Activated gamma-delta T cell treated with Interleukin-2 at 50 U/mL for 16 hours (primary cell): ENCODE measurements around the gene PSORS1C1.
"Not testable (repeated sequence)": the region's sequence is repeated elsewhere in the genome, so short reads cannot be mapped to it uniquely, and the experiment has no call there.

Source experiments
- DNase-seq: peaks from one replicate; pipeline ENCODE4 v3.0.0-alpha.2; 2020

PSORS1C1 gene

DNA sequence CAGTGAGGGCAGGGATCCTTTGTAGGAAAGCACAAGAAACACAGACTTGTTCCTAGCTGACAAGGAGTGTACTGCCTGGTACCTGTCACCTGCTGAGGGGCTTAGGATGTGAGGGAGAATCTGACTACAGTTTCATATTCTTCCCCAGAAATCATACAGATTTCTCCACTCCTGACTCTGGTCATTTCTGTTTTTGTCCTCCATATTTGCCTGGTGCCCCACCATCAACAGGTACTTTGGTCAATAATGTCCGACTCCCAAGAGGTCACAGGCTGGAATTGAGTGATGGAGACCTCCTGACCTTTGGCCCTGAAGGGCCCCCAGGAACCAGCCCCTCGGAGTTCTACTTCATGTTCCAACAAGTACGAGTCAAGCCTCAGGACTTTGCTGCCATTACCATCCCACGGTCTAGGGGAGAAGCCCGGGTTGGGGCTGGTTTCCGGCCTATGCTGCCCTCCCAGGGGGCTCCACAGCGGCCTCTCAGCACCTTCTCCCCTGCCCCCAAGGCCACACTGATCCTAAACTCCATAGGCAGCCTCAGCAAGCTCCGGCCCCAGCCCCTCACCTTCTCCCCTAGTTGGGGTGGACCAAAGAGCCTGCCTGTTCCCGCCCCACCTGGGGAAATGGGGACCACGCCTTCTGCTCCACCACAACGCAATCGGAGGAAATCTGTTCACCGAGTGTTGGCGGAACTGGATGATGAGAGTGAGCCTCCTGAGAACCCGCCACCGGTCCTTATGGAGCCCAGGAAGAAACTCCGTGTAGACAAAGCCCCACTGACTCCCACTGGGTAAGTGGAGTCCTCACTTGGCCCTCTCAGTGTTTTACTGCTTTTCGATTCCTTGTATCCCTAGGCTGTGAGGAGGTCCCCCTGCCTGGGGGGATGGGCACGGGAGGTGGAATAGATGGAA lies 46.9 kb downstream of the PSORS1C1 start:
- DNase-seq = no peak

DNA sequence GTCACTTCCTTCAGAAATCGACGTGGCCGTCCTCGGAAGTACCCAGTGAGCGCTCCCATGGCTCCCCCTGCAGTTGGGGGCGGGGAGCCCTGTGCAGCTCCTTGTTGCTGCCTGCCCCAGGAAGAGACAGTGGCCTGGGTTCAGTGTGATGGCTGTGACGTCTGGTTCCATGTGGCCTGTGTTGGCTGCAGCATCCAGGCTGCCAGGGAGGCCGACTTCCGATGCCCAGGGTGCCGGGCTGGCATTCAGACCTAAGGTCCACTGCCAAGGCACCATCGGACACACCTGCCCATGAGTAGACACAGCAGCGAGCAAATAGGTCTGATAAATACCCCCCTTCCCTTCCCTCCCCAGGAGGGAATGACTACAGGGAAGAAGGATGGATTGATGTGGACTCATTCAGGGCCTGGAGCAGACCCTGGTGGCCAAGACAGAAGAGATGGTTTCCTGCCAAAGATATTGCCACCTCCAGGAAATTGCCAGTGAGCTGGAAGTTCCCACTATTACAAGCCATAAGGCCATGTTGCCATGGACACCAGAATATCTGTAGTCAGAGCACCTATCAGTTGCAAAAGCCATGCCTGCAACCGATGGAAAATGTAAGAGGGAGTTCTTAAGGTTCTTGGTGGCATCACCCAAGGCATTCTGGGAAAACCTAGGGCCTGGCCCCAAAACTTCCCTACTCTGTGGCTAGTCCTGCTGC lies 48.0 kb downstream of the PSORS1C1 start:
- no peak for DNase-seq

DNA sequence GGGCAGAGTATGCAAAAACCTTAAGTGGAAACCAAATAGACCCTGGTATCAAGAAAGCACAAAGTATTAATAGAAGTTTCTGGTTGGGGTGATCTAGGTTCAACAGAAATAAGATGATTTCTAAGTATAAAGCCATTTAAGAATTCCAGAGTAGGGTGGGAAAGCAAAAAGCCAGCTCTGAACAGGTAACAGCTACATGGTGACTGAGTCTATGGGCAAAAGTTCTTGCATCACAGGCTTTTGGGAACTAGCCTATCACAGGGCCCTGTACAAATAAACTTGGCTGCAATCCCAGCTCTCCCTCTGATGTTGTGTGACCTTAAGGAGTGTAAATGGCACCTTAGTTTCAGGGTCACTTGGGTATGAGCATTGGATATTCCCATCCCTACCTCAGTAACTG lies 49.3 kb downstream of the PSORS1C1 start:
- no peak for DNase-seq

GRCh38 chr6:31164475-31165063 lies 50.0 kb downstream of the PSORS1C1 start:
- not testable (repeated sequence) for DNase-seq

DNA sequence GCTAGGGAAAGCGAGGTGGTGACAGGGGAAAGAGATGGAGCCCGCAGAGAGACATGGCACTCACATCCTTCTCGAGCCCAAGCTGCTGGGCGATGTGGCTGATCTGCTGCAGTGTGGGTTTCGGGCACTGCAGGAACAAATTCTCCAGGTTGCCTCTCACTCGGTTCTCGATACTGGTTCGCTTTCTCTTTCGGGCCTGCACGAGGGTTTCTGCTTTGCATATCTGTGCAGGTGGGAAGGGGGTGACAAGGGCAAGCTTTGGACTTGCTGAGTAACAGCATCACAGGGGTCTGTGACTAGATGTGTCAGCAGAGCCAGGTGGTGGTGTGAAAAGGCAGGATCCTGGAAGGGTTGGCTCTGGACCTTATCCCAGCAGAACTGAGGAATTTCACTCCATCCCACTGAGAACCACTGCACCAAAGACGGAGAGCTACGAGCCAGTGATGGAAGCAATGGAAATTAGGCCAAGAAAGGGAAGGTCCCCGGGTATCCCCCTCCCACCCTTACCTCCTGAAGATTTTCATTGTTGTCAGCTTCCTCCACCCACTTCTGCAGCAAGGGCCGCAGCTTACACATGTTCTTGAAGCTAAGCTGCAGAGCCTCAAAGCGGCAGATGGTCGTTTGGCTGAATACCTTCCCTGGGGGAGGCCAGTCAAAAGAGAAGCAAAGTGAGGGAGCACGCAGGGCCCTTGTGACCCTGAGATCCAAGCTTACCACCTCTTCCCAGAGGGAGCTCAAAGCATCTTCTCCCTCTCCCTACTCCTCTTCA lies 50.6 kb downstream of the PSORS1C1 start:
- not testable (repeated sequence) for DNase-seq

- DNase-seq = no peak
Observed at GRCh38 chr6:31165986-31166385, 51.4 kb downstream of the PSORS1C1 start.

DNA sequence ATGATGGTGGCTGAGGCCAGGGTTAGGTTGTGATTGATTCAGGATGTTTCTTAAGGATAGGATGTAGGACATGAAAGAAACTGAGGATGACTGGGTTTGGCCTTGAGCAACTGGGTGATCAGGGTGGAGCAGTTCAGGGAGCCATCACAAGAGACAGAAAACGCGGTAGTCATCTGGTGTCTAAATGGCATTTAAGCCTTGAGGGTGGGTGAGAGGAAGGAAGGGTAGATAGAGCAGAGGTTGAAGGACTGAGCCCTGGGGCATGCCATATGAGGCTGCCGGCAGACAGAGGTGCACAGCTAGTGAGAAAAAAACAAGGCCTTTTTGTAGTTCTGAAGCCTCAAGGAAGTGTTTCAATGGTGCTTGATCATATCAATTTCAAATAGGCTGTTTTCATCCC lies 54.0 kb downstream of the PSORS1C1 start:
- DNase-seq = no peak

DNA sequence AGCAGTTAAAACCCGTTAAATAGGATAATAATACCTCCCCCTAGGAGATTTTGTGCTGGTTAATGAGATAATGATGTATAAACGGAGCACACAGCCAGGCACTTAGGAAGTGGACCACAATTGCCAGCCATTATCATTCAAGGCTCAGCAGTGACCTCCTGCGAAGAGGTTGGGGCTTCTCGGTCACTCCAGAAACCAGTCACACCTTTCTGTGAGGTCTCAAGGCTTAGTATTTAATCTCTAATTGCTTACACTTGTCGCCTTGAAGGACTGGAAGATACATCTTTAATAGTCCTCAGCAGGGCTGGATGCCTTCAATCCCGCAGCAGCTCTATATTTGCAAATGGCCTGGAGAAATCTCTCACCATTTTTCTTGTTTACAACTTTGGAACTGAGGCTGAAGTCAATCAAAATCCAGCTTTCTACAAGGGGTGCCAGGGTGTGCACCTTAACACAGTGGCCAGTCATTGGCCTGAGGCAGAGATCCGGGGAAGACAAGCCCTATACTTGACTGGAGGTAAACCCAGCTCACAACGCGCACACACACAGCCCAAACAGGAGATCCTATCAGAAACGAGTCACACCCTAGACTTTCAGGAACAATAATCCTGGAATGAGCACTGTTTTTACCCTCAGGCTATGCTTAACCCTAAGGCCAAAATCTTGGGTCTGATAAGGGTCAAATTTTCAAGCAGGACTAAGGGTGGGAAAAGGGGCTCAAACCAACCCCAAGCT lies 54.7 kb downstream of the PSORS1C1 start:
- no peak for DNase-seq

DNA sequence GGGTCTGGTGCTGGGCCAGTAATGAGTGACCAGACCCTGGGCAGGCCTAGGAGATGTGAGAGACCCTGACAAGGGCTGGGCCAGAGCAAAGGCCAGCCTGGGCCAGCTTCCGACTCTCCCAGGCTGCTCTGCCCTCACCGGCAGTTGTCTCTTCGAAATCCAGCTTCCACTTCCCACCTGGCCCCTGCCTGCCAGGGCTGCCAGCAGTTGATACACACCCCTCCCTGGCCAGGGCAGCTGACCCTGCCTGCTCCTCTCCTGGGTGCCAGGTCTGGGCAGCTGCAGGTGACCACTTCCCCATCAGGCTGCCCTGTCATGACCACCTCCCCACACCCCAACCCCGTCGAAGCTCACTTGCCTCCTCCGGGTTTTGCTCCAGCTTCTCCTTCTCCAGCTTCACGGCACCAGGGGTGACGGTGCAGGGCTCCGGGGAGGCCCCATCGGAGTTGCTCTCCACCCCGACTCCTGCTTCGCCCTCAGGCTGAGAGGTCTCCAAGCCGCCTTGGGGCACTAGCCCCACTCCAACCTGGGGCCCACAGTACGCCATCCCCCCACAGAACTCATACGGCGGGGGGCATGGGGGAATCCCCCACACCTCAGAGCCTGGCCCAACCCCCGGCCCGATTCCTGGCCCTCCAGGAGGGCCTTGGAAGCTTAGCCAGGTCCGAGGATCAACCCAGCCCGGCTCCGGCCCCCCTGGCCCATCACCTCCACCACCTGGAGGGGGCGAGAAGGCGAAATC lies 55.4 kb downstream of the PSORS1C1 start:
- DNase-seq = not testable (repeated sequence)

- DNase-seq = no peak
Observed at GRCh38 chr6:31170600-31170881, 55.9 kb downstream of the PSORS1C1 start, which contains the start of gene POU5F1. TSS of gene POU5F1 (minus strand) at chr6:31170682. CDS start at chr6:31170620, 62 bp downstream.

- DNase-seq = no peak
Observed at GRCh38 chr6:31170987-31171671, 56.5 kb downstream of the PSORS1C1 start.

DNA sequence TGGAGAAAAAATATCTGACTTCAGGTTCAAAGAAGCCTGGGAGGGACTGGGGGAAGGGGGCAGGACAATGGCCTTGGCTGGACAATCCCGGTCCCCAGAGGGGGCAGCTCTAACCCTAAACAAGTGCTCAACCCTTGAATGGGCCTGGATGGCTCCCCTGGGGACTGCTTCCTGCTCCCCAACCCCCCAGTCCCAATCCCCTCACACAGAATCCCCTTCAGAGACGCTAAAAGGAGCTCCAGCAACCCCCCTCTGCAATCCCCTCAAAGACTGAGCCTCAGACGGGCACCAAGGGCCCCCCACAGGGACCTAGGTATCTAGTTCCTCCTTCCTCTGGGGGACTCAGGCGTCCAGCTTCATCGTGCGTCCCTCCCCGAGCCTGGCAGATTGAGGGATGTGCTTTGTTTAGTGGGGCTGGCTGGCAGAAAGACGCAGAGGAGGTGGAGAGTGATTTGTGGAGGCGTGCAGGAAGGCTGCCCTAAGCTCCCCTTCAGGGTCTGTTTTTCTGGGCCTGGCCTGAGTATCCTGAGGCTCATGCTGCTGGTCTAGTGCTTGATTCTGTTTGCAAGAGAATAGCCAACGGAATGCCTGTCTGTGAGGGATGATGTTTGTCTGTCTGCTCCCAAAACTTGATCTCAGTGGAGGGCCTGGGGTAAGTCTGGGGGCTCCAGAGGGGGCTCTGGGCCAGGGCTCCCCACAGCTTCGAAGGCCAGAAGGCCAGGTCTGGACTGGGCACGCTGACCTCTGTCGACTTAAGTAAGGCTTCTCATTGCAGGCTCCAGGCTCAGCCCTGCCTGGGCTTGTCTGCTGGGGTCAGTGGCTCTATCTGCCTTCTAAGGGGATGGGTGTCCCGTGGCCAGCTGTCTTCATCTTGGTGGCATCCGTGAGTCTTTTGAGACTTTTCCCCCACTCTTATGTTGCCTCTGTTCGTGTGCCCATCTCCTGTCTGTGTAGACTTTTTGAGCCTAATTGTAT lies 57.6 kb downstream of the PSORS1C1 start:
- no peak for DNase-seq

DNA sequence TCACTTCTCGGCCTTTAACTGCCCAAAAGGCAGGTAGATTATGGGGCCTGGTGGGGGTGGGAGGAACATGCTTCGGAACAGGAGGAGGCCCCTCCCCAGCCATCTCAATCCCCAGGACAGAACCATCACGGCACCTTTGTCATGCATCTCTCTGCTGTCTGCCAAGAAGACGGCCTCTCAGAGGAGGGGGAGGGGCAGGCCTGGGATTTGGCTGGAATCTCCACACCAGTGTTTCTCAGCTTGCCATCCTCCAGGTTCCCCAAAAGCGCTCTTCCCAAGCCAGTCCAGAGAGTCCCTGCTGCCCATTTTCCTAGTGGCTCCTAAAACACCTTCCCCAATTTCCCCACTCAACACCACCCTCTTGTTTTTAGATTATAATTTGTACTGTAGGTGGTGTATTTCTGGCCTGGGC lies 58.4 kb downstream of the PSORS1C1 start:
- no peak for DNase-seq

DNA sequence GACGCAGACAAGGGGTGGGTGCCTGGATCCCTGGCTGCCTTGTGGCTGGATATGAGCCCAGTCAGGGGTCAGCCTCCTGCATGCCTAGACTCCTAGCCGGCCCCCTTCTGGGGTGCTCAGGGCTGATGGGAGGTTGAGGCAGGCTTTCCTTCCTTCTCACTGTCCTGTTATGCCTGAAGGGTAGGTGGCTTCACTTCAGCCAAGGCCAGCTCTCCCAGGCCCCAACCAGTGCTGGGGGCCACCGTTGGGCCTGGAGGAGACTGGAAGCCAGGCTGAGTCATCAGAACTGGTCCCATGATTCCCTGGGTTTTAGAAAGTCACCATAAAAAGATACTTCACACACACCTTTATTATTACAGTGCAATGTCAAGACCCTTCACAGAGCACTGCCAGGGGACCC lies 58.8 kb downstream of the PSORS1C1 start:
- no peak for DNase-seq

DNA sequence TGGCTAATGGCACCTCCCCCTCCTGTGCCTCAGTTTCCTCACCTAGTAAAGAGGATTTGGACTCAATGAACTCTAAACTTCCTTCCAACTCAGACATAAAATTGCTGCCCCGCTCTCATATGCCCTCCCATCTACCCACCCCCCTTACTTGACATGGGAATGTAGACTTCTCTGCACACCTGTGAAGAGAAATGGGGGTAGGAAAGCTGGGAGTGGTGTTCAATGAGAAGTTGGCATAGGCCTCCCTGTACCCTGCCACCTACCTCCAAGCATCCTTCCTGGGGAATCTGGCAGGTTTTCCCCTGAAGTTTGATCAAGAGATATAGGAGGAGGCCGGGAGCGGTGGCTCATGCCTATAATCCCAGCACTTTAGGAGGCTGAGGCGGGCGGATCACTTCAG lies 59.8 kb downstream of the PSORS1C1 start:
- no peak for DNase-seq

DNA sequence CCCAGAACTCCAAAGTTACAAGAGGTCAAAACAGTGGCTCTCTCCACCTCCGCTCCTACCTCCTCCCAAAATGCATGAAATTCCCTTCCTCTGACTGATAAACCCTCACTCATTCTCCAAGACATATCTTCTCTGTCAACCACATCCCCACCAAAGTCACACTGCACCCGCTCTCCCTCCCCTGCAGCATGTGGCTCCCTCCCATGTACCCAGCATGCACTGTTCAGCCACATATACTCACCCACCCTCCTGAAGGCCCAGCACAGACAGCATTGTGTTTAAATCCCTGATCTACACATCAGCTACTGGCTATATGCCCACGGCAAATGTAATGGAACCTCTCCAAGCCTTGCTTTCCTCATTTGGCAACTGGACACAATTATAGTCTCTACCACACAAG lies 61.4 kb downstream of the PSORS1C1 start:
- no peak for DNase-seq

GRCh38 chr6:31178143-31179041 lies 63.8 kb downstream of the PSORS1C1 start:
- DNase-seq = no peak

DNA sequence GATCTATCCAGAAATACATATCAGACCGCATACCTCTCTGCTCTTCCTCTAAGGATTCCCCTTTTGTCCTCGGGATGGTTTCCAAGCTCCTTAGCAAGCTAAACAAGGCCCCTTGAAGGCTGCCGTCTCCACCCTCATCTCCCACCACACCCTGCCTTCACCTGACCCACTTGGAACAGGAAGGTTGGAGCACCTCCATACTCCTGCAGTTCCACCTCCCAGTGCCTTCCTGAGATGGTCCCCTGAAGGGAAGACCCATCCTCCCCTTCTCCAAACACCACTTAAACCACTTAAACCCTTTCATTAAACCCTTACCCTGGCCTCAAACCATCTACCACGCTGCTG lies 64.4 kb downstream of the PSORS1C1 start:
- no peak for DNase-seq

DNA sequence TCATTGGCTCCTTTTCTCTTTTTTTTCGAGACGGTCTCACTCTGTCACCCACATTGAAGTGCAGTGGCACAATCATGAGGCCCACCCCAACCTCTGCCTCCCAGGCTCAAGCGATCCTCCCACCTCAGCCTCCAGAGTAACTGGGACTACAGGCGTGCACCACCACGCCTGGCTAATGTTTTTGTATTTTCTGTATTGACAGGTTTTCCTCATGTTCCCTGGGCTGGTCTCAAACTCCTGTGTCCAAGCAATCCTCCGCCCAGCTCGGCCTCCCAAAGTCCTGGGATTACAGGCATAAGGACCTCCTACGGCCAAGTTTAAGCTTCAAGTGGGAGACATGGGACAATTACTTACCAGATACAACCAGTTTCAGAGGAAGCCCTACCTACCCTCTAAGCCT lies 65.3 kb downstream of the PSORS1C1 start:
- DNase-seq = no peak
